ENCODE measurements around the gene HMGN2. TPM values are rescaled to one million over a fixed set of nuclear protein-coding genes. Genes with fewer than 3 reads are reported as not detected.

The HMGN2 gene
- total RNA-seq, 2 donors from 2014 or later, result 671 to 773 TPM

DNA sequence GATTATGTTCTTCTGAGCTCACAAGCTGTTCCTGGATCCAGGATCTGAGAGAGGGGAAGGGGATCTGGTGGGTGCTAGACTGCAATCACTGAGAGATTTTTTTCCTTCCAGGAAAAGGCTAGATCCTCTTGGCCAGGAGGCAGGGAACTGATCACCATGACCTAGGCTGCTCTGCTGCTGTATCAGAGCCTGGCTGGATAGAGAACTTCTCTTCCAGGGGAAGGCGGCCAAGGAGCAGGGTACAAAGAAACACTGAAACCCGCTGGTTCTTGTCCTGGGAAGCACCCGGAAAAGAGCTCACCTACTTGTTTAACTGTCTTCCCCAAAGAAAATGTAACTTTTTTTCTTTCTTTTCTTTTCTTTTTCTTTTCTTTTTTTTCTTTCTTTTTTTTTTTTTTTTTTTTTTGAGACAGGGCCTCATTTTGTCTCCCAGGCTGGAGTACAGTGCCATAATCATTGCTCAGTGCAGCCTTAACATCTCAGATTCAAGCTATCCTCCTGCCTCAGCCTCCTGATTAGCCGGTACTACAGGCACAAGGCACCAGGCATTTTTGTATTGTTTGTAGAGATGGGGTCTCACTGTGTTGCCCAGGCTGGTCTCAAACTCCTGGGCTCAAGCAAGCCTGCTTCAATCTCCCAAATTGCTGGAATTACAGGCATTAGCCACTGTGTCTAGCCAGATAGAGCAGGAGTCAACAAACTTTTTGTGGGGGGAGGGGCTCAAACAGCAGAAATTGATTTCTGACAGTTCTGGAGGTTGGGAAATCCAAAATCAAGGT lies 44.9 kb downstream of the HMGN2 start:
- TF ChIP-seq, protein P1, sequence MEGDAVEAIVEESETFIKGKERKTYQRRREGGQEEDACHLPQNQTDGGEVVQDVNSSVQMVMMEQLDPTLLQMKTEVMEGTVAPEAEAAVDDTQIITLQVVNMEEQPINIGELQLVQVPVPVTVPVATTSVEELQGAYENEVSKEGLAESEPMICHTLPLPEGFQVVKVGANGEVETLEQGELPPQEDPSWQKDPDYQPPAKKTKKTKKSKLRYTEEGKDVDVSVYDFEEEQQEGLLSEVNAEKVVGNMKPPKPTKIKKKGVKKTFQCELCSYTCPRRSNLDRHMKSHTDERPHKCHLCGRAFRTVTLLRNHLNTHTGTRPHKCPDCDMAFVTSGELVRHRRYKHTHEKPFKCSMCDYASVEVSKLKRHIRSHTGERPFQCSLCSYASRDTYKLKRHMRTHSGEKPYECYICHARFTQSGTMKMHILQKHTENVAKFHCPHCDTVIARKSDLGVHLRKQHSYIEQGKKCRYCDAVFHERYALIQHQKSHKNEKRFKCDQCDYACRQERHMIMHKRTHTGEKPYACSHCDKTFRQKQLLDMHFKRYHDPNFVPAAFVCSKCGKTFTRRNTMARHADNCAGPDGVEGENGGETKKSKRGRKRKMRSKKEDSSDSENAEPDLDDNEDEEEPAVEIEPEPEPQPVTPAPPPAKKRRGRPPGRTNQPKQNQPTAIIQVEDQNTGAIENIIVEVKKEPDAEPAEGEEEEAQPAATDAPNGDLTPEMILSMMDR (conservative IDR thresholded peaks at IDR 0.05), result no peak
- Mint-ChIP-seq H3K4me3 (no peak overlapping the region), H3K27ac (no peak overlapping the region), H3K4me1 (peaks cover 7% of the 10 kb centered on the region), H3K36me3 (ENCODE audit: low read depth) (no peaks in the 10 kb centered on the region), H3K9me3 (peaks cover 14% of the 10 kb centered on the region), H3K27me3 (ENCODE audit: insufficient read depth) (peaks cover 4% of the 10 kb centered on the region)
- Histone ChIP-seq H3K27me3 (ENCODE audit: control insufficient read depth, insufficient read depth, low read length, poor library complexity, severe bottlenecking) (no peaks in the 10 kb centered on the region), H3K9ac (ENCODE audit: extremely low read depth, low read length, poor library complexity, severe bottlenecking) (no peak overlapping the region), H3K4me3 (ENCODE audit: low read length) (no peak overlapping the region), H3K9me3 (ENCODE audit: control insufficient read depth, low read length) (no peaks in the 10 kb centered on the region), H3K4me1 (ENCODE audit: control insufficient read depth, insufficient read depth, low read length) (no peaks in the 10 kb centered on the region), H3K36me3 (ENCODE audit: control insufficient read depth, insufficient read depth, low read length) (no peaks in the 10 kb centered on the region), H3K27ac (ENCODE audit: low read depth, low read length) (no peak overlapping the region)
- DNase-seq, result no peak
- WGBS, 2 experiments (ENCODE audit: insufficient coverage in 1 of 2, insufficient read length in 1 of 2), result 95% methylated on average over 4 of the region's 4 CpGs; no CpG with 5 or more reads in 1 of the 2 experiments

DNA sequence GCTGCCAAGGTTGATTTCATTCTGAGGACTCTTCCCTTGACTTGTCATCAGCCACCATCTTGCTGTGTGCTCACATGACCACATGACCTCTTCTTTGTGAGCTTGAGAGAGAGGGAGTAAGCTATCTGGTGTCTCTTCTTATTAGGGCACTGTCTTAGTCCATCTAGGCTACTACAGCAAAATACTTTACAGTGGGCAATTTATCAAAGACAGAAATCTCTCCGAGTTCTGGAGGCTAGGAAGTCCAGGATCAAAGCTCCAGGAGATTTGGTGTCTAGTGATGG lies 45.5 kb downstream of the HMGN2 start:
- TF ChIP-seq, protein P1 (conservative IDR thresholded peaks at IDR 0.05), result no peak
- H3K4me3 ChIP-seq (ENCODE audit: low read length), result no peak overlapping the region
- Mint-ChIP-seq H3K9me3 (peaks cover 10% of the 10 kb centered on the region), H3K36me3 (ENCODE audit: low read depth) (no peaks in the 10 kb centered on the region), H3K27me3 (ENCODE audit: insufficient read depth) (peaks cover 2% of the 10 kb centered on the region), H3K27ac (no peak overlapping the region), H3K4me1 (peaks cover 7% of the 10 kb centered on the region), H3K4me3 (no peak overlapping the region)
- no peaks in the 10 kb centered on the region for H3K4me1 ChIP-seq (ENCODE audit: control insufficient read depth, insufficient read depth, low read length)
- 90 to 93% methylated on average over 1 of the region's 1 CpG for WGBS, 2 experiments (ENCODE audit: insufficient coverage in 1 of 2, insufficient read length in 1 of 2)
- H3K36me3 ChIP-seq (ENCODE audit: control insufficient read depth, insufficient read depth, low read length), result no peaks in the 10 kb centered on the region
- no peaks in the 10 kb centered on the region for H3K27me3 ChIP-seq (ENCODE audit: control insufficient read depth, insufficient read depth, low read length, poor library complexity, severe bottlenecking)
- no peaks in the 10 kb centered on the region for H3K9me3 ChIP-seq (ENCODE audit: control insufficient read depth, low read length)
- no peak overlapping the region for H3K9ac ChIP-seq (ENCODE audit: extremely low read depth, low read length, poor library complexity, severe bottlenecking)
- DNase-seq, result no peak
- H3K27ac ChIP-seq (ENCODE audit: low read depth, low read length), result no peak overlapping the region

GRCh38 chr1:26518355-26518754 lies 46.1 kb downstream of the HMGN2 start:
- 82 to 100% methylated on average over 5 to 6 of the region's 6 CpGs for WGBS, 2 experiments (ENCODE audit: insufficient coverage in 1 of 2, insufficient read length in 1 of 2)
- Histone ChIP-seq H3K36me3 (ENCODE audit: control insufficient read depth, insufficient read depth, low read length) (no peaks in the 10 kb centered on the region), H3K9me3 (ENCODE audit: control insufficient read depth, low read length) (no peaks in the 10 kb centered on the region), H3K9ac (ENCODE audit: extremely low read depth, low read length, poor library complexity, severe bottlenecking) (no peak overlapping the region), H3K4me1 (ENCODE audit: control insufficient read depth, insufficient read depth, low read length) (no peaks in the 10 kb centered on the region), H3K27ac (ENCODE audit: low read depth, low read length) (no peak overlapping the region), H3K27me3 (ENCODE audit: control insufficient read depth, insufficient read depth, low read length, poor library complexity, severe bottlenecking) (no peaks in the 10 kb centered on the region), H3K4me3 (ENCODE audit: low read length) (no peak overlapping the region)
- Mint-ChIP-seq H3K4me1 (peaks cover 7% of the 10 kb centered on the region), H3K27me3 (ENCODE audit: insufficient read depth) (peaks cover 2% of the 10 kb centered on the region), H3K27ac (no peak overlapping the region), H3K36me3 (ENCODE audit: low read depth) (no peaks in the 10 kb centered on the region), H3K4me3 (no peak overlapping the region), H3K9me3 (peaks cover 10% of the 10 kb centered on the region)
- TF ChIP-seq, protein P1 (conservative IDR thresholded peaks at IDR 0.05), result no peak
- DNase-seq, result no peak
